ENCODE data around the gene P2RY4.
"Not testable (repeated sequence)": the region's sequence is repeated elsewhere in the genome, so short reads cannot be mapped to it uniquely, and the experiment has no call there.

Gene P2RY4

DNA sequence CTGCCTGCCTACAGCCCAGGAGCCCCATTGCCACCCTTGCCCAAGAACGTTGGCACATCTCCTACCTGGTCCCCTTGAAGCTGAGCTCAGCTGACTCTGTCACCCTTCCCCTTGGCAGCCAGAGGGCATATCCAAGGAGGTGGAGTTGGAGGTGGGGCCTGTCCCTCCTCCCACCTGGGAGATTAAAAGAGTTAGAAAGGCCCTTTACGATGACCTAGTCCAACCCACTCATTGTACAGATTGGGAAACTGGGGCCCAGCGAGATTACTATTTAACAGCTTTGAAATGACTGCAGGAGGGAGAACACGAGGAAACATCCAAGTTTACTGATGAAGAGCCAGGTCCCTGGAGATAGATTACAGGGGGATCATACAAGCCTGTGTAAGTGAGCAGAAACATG, at the start of gene P2RY4:
TSS of gene P2RY4 (minus strand) at position 101 of the 400 bp plus-strand sequence. CDS start 580 bp downstream, outside the sequence.
- DNase-seq: no peak

DNA sequence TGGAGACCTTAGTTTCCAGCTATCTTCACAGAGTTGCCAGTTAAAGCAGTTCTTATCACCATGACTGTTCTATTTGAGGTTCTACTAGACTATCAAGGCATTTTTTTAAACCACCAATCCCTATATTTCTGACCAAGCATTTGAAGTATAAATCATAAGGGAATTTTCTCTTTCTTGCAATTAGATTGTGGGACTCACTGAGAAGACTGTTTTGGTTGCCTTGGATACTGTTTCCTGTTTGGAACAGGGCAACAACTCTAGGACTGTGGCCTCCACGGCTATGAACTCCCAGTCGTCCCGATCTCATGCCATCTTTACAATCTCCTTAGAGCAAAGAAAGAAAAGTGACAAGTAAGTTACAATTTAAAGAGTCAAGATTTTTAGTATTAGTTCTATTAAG, 41.7 kb upstream of the P2RY4 start:
- DNase-seq: no peak

DNA sequence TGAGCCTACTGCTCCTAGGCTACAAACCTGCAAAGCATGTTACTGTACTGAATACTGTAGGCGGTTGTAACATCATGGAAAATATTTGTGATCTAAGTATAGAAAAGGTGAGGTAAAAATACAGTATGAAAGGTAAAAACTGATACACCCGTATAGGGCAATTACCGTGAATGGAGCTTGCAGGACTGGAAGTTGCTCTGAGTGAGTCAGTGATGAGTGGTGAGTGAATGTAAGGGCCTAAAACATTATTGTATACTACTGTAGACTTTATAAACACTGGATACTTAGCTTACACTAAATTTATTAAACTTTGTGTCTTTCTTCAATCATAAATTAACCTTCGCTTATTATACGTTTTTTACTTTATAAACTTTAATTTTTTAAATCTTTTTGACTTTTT, 33.6 kb upstream of the P2RY4 start:
- DNase-seq: no peak

DNA sequence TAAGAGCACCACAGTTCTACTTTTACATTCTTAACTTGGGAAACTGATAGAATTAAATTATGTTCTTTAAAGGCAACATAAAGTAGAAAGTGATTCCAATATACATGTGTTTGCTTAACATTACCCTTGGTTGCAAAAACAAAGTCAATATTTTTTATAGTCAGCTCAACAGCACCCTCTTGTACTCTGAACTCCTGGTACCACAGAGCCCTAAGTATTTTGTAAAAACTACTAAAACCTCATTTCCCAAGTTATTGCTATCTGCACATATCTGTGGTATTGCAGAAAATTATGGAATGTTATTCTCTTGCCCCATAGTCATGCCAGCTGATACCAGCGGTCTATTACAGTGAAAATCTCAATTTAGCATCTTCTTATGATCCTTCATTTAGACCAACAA, 32.8 kb upstream of the P2RY4 start:
- no peak for DNase-seq

DNA sequence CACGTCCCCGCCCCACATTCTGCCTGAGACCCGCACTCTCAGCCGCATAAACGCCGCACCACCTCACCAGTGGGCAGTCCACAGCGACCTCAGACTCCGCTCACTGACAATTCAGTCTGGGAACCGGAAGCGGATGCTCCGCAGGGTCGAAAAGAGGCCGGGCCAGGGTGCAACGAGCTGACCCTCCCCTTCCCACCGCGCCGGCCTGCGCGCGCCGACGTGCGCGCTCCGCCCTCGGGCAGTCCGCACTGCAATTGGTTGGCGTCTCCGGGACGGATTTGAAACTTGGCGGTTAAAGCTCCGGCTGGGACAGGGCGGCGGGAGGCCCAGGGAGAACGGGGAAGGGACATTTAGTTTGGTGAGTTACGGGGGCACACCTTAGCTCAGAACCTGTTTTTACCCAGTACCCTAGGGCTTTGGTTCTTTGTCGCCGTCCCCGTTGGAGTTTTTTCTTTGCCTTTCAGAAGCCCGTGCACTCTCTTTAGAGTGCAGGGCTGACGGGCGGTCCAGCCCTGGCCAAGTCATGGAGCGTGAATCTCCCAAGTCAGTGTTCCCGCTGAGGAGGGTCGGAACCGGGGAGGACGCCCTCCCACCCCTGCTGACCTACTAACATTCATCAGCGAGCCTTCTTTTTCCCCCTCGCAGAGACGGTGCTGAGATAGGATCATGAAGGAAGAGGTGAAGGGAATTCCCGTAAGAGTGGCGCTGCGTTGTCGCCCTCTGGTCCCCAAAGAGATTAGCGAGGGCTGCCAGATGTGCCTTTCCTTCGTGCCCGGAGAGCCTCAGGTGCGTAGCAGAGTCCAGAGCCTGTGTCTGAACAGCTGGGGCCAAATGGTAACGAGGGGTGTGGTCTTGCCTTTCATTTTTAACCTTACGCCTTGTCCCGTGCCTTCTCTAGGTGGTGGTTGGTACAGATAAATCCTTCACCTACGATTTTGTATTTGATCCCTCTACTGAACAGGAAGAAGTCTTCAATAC, 30.1 kb upstream of the P2RY4 start, which contains the start of the genes KIF4A and PDZD11:
TSS of gene KIF4A (plus strand) at position 312 of the 978 bp plus-strand sequence. CDS start at position 667, 355 bp downstream.
TSS of gene PDZD11 (minus strand) at position 135 of the 978 bp plus-strand sequence. CDS start 586 bp downstream, outside the sequence.
- peak; percentile 65 for DNase-seq

DNA sequence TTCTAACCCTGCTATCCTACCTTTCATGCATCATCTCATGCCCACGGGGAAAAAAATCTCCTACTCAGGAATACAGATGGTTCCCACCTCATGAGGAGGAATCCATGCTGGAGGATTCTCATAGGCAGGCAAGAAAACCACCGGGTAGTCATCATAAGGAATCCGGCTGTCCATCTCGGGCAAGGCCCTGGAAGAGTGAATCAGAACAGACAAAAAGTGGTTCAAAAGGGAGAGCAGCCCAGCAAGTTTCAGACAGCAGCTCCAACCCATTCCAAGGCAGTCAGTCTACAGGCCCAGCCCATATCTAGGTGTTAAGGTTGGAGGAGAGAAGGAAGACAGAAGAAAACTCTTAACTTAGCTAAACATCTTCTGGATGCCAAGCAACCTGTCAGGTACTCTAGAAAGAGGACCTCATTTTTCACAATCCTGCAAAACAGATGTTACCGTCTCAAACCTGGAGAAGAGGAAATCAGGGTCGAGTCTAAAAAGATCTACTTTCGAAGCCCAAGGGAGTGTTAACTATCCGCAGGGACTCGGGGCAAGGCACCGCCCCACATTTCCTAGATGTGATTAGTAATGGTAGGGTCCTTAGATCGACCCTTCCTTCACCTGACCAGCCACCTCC, 29.3 kb upstream of the P2RY4 start:
- no peak for DNase-seq

DNA sequence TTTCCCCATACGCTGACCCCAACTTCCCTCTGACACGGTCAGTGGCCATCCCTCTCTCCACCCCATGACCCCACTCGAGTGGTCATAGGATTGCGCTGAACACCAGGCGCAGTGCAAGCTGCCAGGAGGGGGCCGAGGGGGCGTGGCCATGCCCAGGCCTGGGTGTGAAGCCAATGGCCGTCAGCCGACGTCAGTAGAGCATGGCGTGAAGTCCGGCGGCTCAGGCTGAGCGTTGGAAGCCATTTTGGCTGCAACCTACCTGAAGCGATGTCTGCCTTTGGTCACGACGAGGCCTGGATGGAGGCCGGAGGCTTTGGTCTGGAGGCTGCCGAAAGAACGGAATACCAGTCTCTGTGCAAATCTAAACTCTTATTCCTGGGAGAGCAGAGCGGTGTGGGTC, 21.9 kb upstream of the P2RY4 start, which contains the start of gene RAB41:
TSS of gene RAB41 (plus strand) at position 222 of the 400 bp plus-strand sequence. CDS start at position 268, 46 bp downstream.
- no peak for DNase-seq

DNA sequence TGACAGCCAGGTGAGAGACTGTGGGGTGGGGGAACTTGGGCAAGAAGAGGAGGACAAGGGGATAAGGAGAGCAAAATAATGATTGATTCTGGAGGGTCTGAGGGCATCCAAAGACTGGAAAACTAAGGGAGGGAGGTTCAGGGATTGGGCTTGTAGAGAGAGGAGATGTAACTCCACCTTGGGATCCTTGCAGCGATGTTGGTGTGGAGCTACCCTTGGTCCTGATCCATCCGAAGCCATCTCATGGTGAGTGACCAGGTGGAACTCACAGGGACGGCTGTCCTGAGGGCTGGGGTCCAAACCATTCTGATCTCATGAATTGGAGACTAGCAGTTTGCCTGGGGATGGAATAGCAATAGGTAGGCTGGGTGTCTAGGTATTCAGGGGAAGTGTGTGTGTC, 20.6 kb upstream of the P2RY4 start:
- DNase-seq: no peak

DNA sequence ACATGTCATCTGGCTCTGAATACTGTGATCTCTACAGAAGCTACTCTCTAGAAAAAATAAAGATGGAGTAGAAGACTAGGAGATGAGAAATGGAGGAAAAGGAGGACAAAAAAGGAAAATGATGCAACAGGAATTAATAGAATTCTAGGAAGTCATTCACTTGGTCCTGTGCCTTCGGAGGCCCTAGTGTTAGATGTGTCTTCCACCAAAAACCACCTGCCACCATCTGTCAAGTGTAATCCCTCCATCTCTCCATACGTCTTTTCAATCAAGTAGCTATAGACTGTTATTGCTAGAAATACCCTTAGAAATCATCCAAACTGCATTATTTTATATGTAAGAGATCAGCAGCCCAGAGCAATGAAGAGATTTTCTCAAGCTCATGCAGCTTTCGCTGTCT, 19.1 kb upstream of the P2RY4 start:
- DNase-seq: no peak

DNA sequence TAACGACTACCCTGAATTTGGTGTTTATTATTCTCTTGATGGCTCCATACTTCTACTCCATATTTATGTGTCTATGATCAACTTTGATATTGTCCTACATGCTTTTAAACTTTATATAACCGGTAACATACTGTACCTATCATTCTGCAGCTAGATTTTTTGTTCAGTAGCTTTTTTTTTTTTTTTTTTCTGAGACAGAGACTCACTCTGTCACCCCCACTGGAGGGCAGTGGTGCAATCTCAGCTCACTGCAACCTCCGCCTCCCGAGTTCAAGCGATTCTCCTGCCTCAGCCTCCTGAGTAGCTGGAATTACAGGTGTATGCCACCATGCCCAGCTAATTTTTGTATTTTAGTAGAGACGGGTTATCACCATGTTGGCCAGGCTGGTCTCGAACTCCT, 14.0 kb upstream of the P2RY4 start:
- DNase-seq: not testable (repeated sequence)

DNA sequence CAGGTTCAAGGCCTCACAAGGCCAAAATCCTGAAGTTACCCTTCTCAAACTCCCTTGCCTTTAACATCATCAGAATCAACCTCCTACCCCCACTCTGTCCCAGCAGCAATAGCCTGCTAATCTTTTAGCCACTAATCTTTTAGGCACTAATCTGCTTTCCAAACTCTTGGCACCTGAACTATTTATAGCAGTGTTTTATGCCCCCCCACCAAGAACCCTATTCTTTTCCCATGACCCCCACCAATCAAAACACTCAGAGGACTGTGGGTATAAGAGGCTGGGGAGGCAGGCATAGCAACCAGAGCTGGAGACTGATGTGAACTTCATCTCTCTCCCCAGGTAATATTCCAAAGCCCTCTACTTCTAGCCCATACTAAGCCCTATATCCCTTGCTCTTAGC, 8.0 kb upstream of the P2RY4 start, which contains the start of gene ARR3:
TSS of gene ARR3 (plus strand) at position 301 of the 400 bp plus-strand sequence. CDS start 1,052 bp downstream, outside the sequence.
- DNase-seq: no peak

DNA sequence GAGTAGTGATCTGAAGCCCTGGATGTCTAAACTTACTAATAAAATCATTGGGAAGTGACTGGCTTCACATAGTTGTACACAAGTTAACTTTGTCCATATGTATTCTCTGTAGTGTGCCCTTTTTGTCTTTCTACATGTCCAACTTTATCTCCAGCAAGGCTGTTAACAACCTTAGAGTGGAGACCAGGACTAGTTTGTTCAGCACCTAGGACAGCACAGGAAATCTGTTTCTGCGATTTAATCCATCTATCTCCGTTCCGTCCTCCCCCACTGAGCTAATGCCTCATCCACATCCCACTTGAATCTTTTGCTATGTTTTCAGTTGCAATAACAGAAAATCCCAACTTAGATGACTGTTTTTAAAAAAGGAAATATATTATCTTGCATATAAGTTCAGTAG, 4.8 kb upstream of the P2RY4 start:
- DNase-seq: no peak

DNA sequence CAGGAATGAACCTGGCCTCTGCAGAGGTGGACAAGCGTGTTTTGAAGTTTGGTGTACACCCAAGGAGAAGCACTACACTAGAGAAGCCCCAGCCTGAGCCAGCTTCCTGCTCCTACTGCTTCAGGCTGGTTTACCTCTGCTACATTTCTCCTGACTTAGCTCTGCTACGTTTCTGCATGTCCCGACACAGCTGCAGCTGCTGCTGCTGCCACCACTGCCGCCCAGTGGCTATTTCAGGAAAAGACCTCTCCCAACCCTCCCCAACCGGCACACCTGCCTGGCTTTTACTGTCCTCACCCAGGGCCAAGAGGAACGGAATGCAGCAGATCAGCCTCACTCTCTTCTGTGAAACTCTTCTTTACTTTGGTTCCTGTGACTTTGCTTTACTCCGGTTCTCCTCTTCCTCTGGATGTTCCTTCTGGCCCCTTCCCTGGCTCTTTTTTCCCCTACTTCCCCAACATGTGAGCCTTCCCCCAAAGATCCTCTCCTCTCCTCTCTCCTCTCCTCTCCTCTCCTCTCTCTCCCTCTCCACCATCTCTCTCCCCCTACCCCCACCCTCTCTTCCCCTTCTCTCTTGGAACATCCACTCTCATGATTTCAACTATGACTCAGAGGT, 3.1 kb upstream of the P2RY4 start:
- DNase-seq: peak; percentile 22

DNA sequence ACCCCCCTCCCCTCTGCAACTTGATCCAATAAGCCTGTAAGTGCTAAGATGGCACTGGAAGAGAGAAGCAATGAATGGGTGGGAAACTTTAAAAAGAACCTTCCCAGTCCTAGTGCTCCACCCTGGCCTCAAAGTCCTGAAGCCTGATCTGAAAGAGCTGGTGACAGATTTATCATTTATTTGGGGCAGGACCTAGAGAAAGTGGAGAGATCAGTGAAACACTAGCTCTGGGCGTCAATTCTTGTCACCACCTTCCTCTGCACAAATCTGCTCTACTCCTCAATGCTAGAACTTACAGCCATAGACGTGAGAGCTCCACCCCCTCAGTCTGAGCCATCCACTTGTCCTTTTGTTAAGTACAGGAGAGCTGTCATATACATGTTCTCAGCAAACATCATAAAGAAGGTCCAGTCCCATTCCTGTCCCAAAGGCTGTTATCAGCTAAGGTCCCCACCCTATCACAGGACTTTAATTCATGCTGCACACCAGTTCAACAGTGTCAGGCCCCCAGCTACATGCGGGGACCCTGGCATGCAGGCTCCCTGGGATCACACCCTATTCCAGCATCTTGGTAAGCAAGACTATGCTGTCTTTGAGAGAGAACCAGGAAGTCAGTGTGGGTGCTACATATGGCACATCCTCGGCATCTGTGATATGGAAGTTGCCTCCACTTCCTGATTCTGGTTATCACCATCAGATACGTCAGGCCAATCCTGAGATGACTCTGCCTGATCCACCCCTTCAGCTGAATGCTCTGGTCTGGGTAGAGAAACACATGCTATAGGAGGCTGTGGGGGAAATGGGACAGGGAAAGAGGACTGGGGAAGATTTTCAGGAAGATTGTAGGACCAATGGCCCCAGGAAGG, 2.3 kb downstream of the P2RY4 start:
- no peak for DNase-seq

DNA sequence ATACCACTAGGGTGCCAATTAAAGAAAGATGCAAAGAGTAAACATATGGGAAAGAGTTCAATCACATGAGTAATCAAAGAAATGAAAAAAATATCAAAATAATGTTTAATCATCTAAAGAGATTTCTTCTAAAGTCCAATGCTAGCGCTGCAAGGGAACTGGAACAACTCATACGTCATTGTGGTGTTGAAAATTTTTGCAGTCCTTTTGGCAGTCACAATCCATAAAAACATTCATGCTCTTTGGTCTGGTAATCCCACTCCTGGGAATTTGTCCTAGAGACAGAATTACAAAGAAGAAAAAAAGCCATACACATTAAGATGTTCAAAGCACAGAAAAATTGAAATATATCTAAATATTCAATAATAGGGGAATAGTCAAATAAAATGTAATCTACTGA, 4.6 kb downstream of the P2RY4 start:
- DNase-seq: no peak

DNA sequence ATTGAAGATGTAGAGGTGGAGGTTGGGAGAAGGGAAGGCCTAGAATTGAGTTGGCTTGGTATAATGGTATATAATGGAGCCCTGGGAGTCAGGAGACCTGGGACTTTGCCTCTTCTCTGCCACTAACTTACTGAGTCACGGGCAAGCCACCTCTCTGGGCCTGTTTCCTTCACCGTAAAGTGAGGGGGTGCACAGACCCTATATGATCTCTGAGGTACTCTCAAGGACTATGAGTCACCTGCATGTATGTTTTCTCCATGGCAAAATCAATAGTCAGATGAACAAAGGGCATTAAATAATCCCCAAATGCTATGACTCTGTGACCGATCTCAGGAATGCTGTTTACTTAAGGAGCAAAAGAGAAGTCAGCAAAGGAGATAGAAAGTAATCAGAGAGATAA, 5.1 kb downstream of the P2RY4 start:
- DNase-seq: no peak

DNA sequence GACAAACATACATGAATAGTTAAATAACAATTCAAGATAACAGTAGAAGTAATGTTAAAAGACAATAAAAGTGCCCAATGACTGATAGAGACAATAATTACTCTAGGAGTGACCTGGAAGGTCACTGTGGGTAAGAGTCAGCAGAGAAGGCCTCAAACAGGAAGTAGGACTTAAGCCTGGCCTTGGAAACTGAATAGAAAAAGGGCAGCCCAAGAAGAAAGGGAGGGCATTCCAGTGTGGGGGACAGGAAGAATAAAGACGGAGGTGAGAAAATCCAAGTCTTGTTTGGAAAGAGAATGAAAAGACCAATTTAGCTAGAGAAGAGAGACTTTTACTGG, 6.0 kb downstream of the P2RY4 start:
- no peak for DNase-seq

DNA sequence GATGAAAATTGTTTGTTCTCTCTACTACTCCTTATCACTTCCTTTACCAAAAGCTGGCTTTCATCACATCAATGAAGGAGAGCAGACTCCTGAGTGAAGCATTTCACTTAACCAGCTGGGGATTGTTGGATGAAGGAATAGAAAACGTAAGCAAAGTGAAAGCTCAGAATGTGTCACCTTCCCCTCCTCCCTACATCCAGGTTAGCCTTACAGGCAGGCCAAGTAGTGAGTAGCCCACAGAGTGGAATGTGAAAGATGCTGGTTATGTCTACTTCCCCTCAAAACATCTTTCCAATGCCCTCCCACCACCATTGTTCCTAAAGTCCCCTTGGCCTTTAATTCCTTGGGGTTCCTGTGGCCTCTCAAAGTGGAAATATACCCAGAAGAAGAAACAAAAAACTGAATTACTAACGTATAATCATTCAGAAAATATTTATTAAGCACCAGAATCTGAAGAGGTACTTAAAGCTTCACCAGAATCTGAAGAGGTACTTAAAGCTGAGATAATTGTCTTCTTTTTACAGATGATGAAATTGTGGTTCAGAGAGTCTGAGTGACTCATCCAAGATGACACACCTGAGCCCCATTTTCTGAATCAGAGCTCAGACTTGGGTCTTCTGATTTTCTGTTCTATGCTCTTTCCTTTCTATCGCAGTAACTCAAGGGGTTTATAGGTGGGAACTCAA, 6.5 kb downstream of the P2RY4 start:
- no peak for DNase-seq

DNA sequence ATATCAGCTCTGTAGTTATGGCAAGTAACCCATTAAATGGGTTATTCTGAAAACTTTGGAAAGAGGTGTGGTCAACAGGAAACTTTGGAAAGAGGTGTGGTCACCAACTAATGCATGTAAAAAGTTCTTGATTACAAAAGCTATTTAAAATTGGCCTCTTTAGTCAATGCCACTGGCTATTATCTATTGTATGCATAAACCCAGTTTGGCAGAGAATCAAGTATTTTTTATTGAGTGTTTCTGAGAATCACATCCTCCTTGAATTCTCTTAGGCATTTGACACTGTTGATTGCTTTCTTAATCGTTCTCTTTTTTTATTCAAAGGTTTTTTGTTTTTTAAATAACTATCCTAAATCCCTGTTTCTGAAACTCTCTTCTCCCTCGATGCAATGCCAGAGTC, 7.5 kb downstream of the P2RY4 start:
- no peak for DNase-seq

DNA sequence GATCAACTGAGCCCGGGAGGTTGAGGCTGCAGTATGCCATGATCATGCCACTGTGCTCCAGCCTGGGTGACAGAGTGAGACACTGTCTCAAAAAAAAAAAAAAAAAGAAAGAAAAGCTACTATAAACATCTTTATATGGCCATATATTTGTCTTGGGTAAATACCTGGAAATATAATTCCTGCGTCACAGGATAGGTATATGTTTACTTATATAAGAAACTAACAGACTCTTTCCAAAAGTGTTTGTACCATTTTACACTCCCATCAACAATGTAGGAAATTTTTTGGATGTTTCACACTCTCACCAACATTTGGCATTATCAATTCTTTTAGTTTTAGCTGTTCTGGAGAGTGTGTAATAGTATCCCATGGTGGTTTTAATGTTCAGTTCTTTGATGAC, 12.8 kb downstream of the P2RY4 start:
- DNase-seq: no peak

DNA sequence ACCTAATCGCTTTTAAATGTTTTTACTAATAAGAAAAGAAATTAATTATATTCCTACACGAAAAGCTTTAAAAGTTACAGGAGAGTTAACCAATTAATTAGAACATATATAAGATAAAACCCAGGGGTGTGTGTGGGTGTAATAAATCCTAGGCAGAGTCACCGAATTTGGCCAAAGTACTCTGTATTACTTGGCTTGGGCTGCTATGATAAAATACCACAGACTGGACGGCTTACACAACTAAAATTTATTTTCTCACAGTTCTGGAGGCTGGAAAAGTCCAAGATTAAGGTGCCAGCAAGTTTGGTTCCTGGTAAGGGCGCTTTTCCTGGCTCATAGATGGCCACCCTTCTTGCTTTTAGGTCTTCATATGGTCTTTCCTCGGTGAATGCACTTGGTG, 15.1 kb downstream of the P2RY4 start:
- DNase-seq: no peak

DNA sequence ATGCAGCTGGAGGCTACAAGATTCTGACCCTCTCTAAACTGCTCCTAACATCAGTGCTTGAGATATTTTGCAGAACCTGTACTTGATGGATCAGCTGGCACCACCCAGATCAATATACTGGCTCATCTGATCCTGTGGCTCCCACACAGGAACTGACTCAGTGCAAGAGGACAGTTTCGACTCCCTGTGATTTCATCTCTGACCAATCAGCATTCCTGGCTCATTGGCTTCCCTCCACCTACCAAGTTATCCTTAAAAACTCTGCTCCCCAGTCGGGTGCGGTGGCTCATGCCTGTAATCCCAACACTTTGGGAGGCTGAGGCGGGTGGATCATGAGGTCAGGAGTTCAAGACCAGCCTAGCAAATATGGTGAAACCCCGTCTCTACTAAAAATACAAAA, 16.4 kb downstream of the P2RY4 start:
- not testable (repeated sequence) for DNase-seq
